Activated CD4-positive, CD25-positive, alpha-beta regulatory T cell (primary cell): ENCODE data around the gene DHX38.

ENCODE experiments used
- DNase-seq, 4 experiments: peaks; one replicate each; lab custom pipeline; 2025; lab: John Stamatoyannopoulos, UW

Gene DHX38

GRCh38 chr16:72122308-72122707 is 28.7 kb downstream of the DHX38 start:
- DNase-seq = no peak

GRCh38 chr16:72122916-72123315 is 29.3 kb downstream of the DHX38 start:
- no peak for DNase-seq

GRCh38 chr16:72123426-72123825 is 29.8 kb downstream of the DHX38 start:
- no peak for DNase-seq

GRCh38 chr16:72124148-72124547 is 30.5 kb downstream of the DHX38 start:
- no peak for DNase-seq

- peak; percentile 13 to 25 (median 19) for DNase-seq
These were observed 31.4 kb downstream of the DHX38 start for GRCh38 chr16:72124761-72125634.

- DNase-seq = no peak
These were observed 32.2 kb downstream of the DHX38 start for GRCh38 chr16:72125635-72126428.

GRCh38 chr16:72126429-72126765 is 32.8 kb downstream of the DHX38 start:
- no peak for DNase-seq

GRCh38 chr16:72128701-72129100 is 35.1 kb downstream of the DHX38 start:
- DNase-seq = no peak

GRCh38 chr16:72129976-72130656 is 36.5 kb downstream of the DHX38 start:
- DNase-seq = no peak

GRCh38 chr16:72131036-72131435 is 37.4 kb downstream of the DHX38 start:
- no peak for DNase-seq

GRCh38 chr16:72132726-72133125 is 39.1 kb downstream of the DHX38 start:
- DNase-seq = no peak

GRCh38 chr16:72134507-72134906 is 40.9 kb downstream of the DHX38 start:
- DNase-seq = no peak

GRCh38 chr16:72137380-72138063 is 43.9 kb downstream of the DHX38 start:
- DNase-seq = no peak

GRCh38 chr16:72138064-72138572 is 44.5 kb downstream of the DHX38 start:
- no peak for DNase-seq

GRCh38 chr16:72139908-72140307 is 46.3 kb downstream of the DHX38 start:
- no peak for DNase-seq

GRCh38 chr16:72142476-72142875 is 48.8 kb downstream of the DHX38 start:
- DNase-seq = no peak

- no peak for DNase-seq
These were observed 56.2 kb downstream of the DHX38 start for GRCh38 chr16:72149676-72150464.

GRCh38 chr16:72159386-72159785 is 65.7 kb downstream of the DHX38 start:
- DNase-seq = no peak

- no peak for DNase-seq
These were observed 66.2 kb downstream of the DHX38 start for GRCh38 chr16:72159801-72160200.

- no peak for DNase-seq
These were observed 68.6 kb downstream of the DHX38 start for GRCh38 chr16:72162105-72162692.
